Upper lobe of right lung (tissue), 1 donor: Measurements from ENCODE around the gene ADD1. TPM values are rescaled to one million over a fixed set of nuclear protein-coding genes. Genes with fewer than 3 reads are reported as not detected.
A peak's percentile ranks its signal among the peaks of the same experiment; 100 is the strongest.

ENCODE experiments used
- ATAC-seq: fragments of 200-7000 bp; cut with Tn5 transposase; one replicate; pipeline ENCODE4 v1.9.1; 2020; ENCODE audit warnings: mild to moderate bottlenecking, moderate library complexity
- DNase-seq: peaks from one replicate; pipeline ENCODE4 v3.0.0-alpha.2; 2020
- H3K27ac ChIP-seq: fragments of 200-600 bp; one replicate; pipeline ENCODE4 v1.8.0; 2022
- H3K27me3 ChIP-seq: fragments of 200-600 bp; one replicate; pipeline ENCODE4 v1.8.0; 2022; ENCODE audit warnings: mild to moderate bottlenecking
- H3K36me3 ChIP-seq: fragments of 200-600 bp; one replicate; pipeline ENCODE4 v1.8.0; 2022
- H3K4me1 ChIP-seq: fragments of 200-600 bp; one replicate; pipeline ENCODE4 v1.8.0; 2022
- H3K4me3 ChIP-seq: fragments of 200-600 bp; one replicate; pipeline ENCODE4 v1.8.0; 2022; ENCODE audit warnings: mild to moderate bottlenecking
- H3K9me3 ChIP-seq: fragments of 200-600 bp; one replicate; pipeline ENCODE4 v1.8.0; 2022
- intact Hi-C: fragments of 100-400 bp; cut with DNase I; formaldehyde crosslinking; loops from one replicate; pipeline ENCODE4 v1.11.0; 2022
- total RNA-seq: library from RNA; stranded (reverse); fragmentation: NEBNext Ultra II Directional; extraction: Animal tissue kit (Norgen Biotek cat#: 25700); gene quantifications from one replicate; pipeline ENCODE4 v1.2.1, GENCODE V29; 2021
- TF ChIP-seq, protein P1 (sequence below): fragments of 200-600 bp; IDR thresholded peaks from one replicate; pipeline ENCODE4 v1.8.0; 2022; ENCODE audit warnings: antibody characterized with exemption
- donor health status: DM: no; HTN: yes; CAD: no; lungs with severe emphysema.

ADD1 gene
- total RNA-seq, 1 donor from 2014 or later, result 286 TPM

GRCh38 chr4:2835978-2836377, 7.7 kb upstream of the ADD1 start:
- Histone ChIP-seq H3K4me1 (peaks cover 29% of the 10 kb centered on the region), H3K27ac (peak overlapping the region; percentile 72), H3K9me3 (no peaks in the 10 kb centered on the region), H3K27me3 (no peaks in the 10 kb centered on the region), H3K4me3 (no peak overlapping the region), H3K36me3 (peaks cover 34% of the 10 kb centered on the region)
- DNase-seq, result no peak
- intact Hi-C loops, result no loop called here
- ATAC-seq, result no peak
- TF ChIP-seq, protein P1, sequence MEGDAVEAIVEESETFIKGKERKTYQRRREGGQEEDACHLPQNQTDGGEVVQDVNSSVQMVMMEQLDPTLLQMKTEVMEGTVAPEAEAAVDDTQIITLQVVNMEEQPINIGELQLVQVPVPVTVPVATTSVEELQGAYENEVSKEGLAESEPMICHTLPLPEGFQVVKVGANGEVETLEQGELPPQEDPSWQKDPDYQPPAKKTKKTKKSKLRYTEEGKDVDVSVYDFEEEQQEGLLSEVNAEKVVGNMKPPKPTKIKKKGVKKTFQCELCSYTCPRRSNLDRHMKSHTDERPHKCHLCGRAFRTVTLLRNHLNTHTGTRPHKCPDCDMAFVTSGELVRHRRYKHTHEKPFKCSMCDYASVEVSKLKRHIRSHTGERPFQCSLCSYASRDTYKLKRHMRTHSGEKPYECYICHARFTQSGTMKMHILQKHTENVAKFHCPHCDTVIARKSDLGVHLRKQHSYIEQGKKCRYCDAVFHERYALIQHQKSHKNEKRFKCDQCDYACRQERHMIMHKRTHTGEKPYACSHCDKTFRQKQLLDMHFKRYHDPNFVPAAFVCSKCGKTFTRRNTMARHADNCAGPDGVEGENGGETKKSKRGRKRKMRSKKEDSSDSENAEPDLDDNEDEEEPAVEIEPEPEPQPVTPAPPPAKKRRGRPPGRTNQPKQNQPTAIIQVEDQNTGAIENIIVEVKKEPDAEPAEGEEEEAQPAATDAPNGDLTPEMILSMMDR, result no peak

DNA sequence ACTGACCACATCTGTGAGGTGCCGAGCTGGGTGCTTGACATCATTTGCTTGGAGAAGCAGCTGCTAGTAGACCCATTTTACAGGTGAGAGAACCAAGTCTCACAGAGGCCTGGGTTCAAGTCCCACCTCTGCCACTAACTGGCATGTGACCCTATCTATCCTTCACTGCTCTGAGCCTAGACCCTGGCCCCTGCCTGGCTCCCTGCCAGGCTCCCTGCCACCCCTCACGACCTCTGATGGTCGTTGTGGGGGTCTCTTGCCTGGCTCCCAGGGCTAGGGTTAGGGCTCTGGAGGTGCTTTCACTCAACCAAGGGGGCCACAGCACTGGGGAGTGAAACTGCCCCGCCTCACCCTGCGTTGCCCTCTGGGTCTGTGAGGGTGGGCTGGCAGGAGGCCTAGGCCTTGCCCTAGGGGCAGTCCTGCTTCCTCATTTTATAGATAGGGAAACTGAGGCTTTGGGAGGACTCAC, 7.2 kb upstream of the ADD1 start:
- no peak overlapping the region for H3K4me3 ChIP-seq
- no peak for DNase-seq
- no peaks in the 10 kb centered on the region for H3K27me3 ChIP-seq
- H3K4me1 ChIP-seq, result peaks cover 29% of the 10 kb centered on the region
- intact Hi-C loops, result no loop called here
- no peak for ATAC-seq
- peak overlapping the region; percentile 72 for H3K27ac ChIP-seq
- H3K36me3 ChIP-seq, result peaks cover 30% of the 10 kb centered on the region
- no peaks in the 10 kb centered on the region for H3K9me3 ChIP-seq
- TF ChIP-seq, protein P1, result no peak

GRCh38 chr4:2837110-2837903, 6.3 kb upstream of the ADD1 start:
- Histone ChIP-seq H3K36me3 (peaks cover 21% of the 10 kb centered on the region), H3K27me3 (no peaks in the 10 kb centered on the region), H3K4me3 (peak overlapping the region; percentile 29), H3K27ac (peak overlapping the region; percentile 72), H3K9me3 (no peaks in the 10 kb centered on the region), H3K4me1 (peaks cover 29% of the 10 kb centered on the region)
- TF ChIP-seq, protein P1, result no peak
- intact Hi-C loops, result no loop called here
- ATAC-seq (peak; percentile 4), DNase-seq (no peak)

- ATAC-seq (peak; percentile 65), DNase-seq (peak; percentile 65)
- Histone ChIP-seq H3K27ac (peak overlapping the region; percentile 72), H3K4me3 (peak overlapping the region; percentile 29), H3K36me3 (peaks cover 14% of the 10 kb centered on the region), H3K4me1 (peaks cover 29% of the 10 kb centered on the region), H3K27me3 (no peaks in the 10 kb centered on the region), H3K9me3 (no peaks in the 10 kb centered on the region)
- TF ChIP-seq, protein P1, result no peak
- intact Hi-C loops, result no loop called here
These were observed 5.6 kb upstream of the ADD1 start for GRCh38 chr4:2837904-2838496.

DNA sequence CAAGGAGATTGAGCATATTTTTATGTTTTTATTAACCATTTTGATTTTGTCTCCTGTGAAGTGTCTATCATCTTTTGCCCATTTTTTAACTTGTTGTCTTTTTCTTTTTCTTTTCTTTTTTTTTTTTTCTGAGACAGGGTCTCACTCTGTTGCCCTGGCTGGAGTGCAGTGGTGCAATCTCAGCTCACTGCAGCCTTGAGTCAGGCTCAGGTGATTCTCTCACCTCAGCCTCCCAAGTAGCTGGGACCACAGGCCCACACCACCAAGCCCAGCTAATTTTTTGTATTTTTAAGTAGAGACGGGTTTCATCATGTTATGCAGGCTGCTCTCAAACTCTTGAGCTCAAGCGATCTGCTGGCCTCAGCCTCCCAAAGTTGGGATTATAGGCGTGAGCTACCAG, 4.6 kb upstream of the ADD1 start:
- H3K27me3 ChIP-seq, result no peaks in the 10 kb centered on the region
- TF ChIP-seq, protein P1, result no peak
- intact Hi-C loops, result no loop called here
- peak overlapping the region; percentile 72 for H3K27ac ChIP-seq
- no peaks in the 10 kb centered on the region for H3K9me3 ChIP-seq
- peaks cover 29% of the 10 kb centered on the region for H3K4me1 ChIP-seq
- peaks cover 4% of the 10 kb centered on the region for H3K36me3 ChIP-seq
- ATAC-seq (no peak), DNase-seq (no peak)
- H3K4me3 ChIP-seq, result peak overlapping the region; percentile 29
